Central memory CD4-positive, alpha-beta T cell (primary cell): Measurements from ENCODE around the gene MYOM1.

Experiments used
- DNase-seq: peaks from one replicate; pipeline ENCODE4 v3.0.0; 2022
- total RNA-seq, 3 experiments: gene quantifications; one replicate each; lab custom pipeline; 2026; lab: John Stamatoyannopoulos, UW

The MYOM1 gene
- 0.49 to 5.8 (median 3.9) reads per million in 3 experiments for total RNA-seq

GRCh38 chr18:3219631-3220335, at the start of gene MYOM1:
TSS of gene MYOM1 (minus strand) at chr18:3219968. CDS start at chr18:3215223, 4,745 bp downstream.
- no peak for DNase-seq

DNA sequence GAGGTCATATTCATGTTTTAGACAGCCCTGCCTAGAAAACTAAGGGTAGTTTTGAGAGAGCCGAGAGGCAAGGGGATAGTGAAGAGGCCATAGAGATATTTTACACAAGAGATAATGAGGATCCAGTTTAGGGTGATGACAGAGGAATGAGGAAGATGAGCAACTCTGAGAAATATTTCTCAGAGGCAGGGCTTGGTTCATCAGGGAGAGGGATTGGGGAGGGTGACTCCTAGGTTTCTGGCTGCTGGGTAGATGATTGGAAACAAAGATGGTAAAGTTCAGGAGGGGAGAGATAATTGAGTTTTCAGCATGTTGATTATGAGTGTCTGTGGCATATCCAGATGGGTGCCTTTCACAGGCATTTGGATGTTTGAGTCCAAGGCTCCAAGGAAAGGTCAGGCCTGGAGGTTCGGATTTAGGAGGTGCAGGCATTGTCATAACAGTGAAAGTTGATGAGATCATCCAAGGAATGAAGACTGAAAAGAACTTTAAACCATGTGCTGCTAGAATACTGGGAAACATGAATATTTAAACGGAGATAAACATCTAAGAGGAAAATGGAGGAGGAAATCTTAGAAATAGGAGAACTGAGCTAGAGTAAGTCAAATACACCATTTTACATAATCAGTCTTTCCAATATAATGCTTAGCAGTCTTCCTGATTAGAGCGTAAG, 49.6 kb upstream of the MYOM1 start:
- no peak for DNase-seq

DNA sequence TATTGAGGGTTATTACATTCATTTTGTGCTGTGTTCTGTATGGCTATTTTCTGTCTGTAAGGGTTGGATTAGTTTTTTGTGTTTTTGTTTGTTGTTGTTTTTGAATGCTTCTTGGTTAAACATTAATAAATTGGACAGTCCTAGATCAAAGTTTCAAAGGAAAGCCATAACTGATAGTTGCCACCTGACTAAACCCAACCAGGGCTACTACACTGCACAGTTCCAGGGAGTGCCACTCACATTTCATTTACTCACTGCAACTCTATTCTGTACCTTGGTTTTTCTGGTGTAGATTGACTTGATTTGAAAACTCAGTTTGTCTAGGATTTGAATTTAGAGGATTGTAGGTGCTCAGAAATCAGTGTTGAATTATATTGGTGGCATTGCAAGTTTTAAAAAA, 48.5 kb upstream of the MYOM1 start:
- DNase-seq: no peak

DNA sequence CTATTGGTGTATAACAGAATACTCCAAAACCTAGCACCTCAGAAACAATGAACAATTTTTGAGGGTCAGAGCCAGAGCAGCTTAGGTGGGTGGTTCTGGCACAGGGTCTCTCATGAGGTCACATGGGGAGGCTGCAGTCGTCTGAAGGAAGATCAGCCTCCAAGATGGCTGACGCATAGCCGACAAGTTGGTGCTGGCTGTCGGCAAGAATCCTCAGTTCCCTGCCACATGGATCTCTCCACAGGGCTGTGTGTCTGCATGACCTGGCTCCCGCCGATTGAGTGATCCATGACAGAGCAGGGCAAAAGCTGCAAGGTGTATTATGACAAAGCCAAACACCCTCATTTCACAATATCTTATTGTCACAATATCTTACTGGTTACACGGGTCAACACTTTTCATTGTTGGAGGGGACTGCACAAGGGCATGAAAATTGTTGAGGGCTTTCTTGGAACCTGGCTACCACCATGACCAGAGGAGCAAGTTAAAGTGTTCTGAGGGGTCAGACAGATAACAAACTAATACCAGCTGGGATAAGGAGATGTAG, 46.4 kb upstream of the MYOM1 start:
- no peak for DNase-seq

DNA sequence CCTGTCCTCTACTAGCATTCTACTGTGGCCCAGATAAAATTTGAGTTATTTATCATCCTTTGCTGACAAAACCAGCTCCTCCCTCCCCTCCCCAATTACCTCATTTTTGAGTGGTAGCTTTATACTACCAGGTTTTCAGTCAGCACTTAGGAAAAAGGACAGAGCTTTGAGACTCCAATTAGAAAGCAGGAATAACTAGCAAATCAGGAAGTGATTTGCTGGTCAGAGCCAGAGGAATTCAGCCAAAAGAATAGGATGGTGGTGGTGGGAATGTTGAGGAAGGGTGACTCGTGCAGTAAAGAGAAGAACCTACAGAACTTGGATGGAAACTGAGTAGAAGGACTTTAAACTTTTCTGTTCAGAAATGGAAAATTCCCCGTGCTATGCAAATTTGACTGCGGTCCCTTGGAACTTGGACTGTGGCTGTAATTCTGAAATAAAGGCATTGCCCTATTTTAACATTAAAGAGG, 45.8 kb upstream of the MYOM1 start:
- DNase-seq: no peak

DNA sequence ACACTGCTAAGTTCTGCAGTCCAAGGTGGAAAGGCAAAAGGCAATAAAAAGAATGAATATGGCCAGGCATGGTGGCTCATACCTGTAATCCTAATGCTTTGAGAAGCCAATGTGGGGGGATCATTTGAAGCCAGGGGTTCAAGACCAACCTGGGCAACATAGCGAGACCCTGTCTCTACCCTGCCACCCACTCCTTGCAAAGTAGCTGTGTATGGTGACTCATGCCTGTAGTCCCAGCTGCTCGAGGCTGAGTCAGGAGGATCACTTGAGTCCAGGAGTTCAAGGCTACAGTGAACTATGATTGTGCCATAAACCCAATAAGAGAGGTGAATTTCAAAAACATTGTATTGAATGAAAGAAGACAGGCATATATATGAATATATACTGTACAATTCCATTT, 44.6 kb upstream of the MYOM1 start:
- no peak for DNase-seq

- no peak for DNase-seq
These were observed 43.4 kb upstream of the MYOM1 start for GRCh38 chr18:3263132-3263700.

- DNase-seq: peak; percentile 47
These were observed 42.7 kb upstream of the MYOM1 start for GRCh38 chr18:3262234-3263131.

- peak; percentile 85 for DNase-seq
These were observed 41.8 kb upstream of the MYOM1 start, which contains the start of gene MYL12B for GRCh38 chr18:3261373-3262233. TSS of gene MYL12B (plus strand) at chr18:3262133. CDS start at chr18:3272899, 10,766 bp downstream.

- DNase-seq: no peak
These were observed 41.2 kb upstream of the MYOM1 start for GRCh38 chr18:3260995-3261372.

DNA sequence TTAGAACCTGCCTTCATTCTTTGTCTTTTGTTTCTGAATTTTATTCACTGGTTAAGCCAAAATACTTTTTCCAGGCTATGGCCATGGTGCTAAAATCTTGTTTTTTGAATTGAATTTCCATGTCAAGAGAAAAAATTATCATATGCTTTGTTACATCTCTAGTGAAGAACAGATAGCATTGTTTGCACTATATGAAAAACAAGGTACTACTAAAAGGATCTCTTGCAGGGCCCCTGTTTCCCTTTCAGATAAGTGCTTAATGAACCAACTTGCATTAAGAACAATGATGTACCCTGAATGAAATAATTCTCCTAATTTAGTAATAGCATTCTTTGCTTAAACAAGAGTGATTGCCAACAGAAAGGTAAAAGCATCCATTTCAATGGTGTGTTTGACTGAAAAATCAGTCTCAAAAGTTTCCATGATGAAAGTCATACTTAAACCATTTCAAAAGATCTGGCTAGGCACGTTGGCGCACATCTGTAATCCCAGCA, 37.9 kb upstream of the MYOM1 start:
- DNase-seq: no peak

DNA sequence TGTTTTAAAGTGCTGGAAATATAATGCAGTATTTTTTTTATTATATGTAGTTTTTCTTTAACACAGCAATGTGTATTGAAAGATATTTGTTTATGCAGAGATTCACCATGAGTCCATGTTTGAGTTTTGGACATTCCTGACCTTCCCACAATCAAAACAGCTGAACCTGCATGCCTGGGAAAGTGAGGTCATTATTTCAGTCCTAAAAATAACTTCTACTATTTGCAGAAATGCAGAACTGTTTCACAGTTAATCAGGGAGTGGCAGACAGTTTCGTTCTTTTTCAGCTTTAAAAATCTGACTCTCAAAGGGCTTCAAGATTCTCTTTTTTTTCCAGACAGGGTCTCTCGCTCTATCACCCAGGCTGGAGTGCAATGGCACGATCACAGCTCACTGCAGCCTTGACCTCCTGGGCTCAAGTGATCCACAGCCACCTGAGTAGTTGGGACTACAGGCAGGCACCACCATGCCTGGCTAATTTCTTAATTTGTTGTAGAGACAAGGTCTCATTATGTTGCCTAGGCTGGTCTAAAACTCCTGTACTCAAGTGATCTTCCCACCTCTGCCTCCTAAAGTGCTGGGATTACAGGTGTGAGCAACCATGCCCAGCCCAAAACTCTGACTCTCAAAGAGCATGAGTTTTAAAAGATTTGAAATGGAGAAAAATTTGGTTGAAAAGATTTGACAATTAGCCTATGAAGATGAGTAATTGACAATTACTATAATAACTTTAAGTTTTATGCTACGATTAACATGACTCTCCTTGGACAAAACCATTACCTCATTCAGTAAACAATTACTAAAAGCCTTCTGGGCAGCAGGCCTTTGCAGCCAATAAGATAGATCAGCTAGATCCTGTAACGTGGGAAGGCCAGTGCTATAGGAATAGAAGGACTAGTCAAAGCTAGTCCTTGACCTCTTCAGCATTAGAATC, 37.2 kb upstream of the MYOM1 start:
- DNase-seq: no peak

DNA sequence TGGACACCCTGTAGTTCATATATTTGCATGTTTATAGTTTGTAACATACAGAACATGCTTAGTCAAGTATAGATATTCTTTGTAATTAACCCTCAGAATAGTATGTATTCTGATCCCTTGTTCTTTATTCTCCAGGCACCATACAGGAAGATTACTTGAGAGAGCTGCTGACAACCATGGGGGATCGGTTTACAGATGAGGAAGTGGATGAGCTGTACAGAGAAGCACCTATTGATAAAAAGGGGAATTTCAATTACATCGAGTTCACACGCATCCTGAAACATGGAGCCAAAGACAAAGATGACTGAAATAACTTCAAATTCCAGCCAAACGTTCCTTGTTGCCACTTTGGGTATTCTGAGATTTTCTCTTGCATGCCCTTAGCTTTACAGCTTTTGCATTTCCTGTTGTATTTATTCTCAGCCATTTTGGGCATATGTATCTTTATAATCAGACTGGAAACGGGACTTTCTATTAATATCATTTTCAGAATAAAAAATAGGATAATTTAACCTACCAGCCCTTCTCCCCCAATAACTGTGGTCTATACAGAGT, 35.9 kb upstream of the MYOM1 start:
- DNase-seq: no peak

DNA sequence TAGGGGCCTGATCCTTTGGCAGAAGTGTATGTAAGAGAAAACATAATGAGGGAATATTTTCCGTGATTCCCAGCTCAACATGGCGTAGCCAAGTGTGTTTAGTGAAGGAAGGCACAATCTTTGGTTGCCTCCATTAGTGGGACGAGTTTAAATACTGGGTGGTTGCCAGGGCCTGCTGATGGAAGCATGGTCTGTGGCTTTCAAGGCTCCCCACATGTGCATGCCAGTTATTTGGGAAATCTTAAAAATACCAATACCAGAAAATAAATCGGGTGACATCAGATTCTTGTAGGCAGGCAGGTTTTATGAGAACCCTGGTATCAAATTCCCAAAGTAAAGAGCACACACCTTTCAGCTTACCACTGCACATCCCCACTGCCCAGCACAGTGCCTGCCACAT, 35.0 kb upstream of the MYOM1 start:
- DNase-seq: no peak

GRCh38 chr18:3252843-3253242, 33.1 kb upstream of the MYOM1 start:
- no peak for DNase-seq

DNA sequence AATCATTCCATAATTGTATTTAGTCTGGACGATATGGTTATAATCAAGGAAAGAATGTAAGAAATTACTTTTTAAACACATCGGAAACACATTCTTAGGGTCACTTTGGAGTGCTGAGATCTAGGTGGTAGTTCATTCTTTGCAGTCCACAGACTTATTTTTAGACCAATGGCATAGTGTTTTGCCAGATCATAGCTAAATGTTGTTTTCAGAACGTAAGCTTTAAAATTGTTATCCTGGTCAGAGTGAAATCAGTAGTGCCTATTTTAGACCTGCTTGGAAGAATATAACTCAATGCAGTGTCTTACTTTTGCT, 32.2 kb upstream of the MYOM1 start:
- no peak for DNase-seq

- DNase-seq: no peak
These were observed 31.6 kb upstream of the MYOM1 start for GRCh38 chr18:3251249-3251962.

DNA sequence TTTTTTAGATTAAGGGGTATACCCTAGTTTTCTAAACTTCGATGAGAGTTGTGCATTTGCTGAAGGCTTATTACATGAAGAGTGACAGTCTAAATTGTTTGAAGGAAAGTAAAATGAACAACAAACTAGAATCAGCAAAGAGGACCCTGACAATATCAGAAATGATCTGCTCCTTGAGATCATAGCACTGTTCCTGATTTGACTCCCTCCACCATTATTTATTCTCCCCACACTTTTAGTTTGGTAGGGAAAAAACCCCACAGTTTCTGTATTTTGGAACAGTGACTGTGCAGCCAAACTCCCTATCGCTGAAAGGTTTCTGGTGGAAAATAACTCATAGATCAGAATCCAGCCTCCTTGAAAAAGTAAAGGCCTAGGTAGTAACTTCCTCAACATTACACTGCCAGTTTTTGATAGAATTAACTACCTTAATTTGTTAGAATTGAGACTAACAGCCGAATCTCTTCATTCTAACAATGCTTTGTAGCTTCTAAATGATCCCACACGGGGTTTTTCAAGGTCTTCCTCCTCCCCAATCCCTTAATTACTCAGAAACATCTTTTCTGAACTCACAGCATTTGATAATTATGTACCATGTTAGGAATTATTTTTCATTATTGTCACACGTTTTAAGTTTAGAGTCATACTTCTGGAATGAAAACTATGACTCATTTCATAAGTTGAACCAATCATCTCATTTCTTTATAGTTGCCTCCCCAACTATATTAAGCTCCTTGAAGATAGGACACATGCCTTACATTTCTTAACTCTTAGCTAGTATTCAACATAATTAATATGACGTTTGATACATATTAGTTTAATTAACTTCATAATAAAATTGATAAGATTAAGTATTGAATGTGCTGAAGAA, 30.7 kb upstream of the MYOM1 start:
- no peak for DNase-seq
